HEK293 (cell line): ENCODE measurements around the gene NDST1.
A peak's percentile ranks its signal among the peaks of the same experiment; 100 is the strongest.

ENCODE experiments used
- CTCF ChIA-PET: fragments of 350-600 bp; formaldehyde crosslinking; extraction: SDS; loops from one replicate; lab custom pipeline; 2021; ENCODE audit warnings: antibody characterized with exemption; lab: Yijun Ruan, JAX
- POLR2A ChIA-PET: fragments of 300-600 bp; formaldehyde crosslinking; extraction: SDS; loops from one replicate; lab custom pipeline; 2020; ENCODE audit warnings: antibody characterized with exemption, inconsistent platforms; lab: Yijun Ruan, JAX
- H3K27ac ChIP-seq: fragments of 200-500 bp; sonication (Bioruptor generic); 2 replicates; pipeline ENCODE4 v1.5.1; 2014; ENCODE audit warnings: low read depth, low read length, control low read depth, inconsistent platforms; ENCODE audit errors: extremely low read depth
- H3K36me3 ChIP-seq, 2 experiments: fragments of 200-500 bp in 1 of 2; sonication (Bioruptor generic) in 1 of 2; 1 replicate in 1 of 2; 2 replicates in 1 of 2; pipeline ENCODE4 v1.5.1; 2014 to 2017; ENCODE audit warnings: inconsistent platforms in 2 of 2, low read length in 2 of 2; ENCODE audit not compliant: control insufficient read depth in 2 of 2, insufficient read depth in 1 of 2
- H3K4me1 ChIP-seq: fragments of 200-500 bp; sonication (Bioruptor generic); 2 replicates; pipeline ENCODE4 v1.5.1; 2014; ENCODE audit warnings: mild to moderate bottlenecking, low read length, inconsistent platforms; ENCODE audit not compliant: control insufficient read depth, insufficient read depth
- H3K4me3 ChIP-seq: 2 replicates; pipeline ENCODE4 v1.5.1; 2011; ENCODE audit warnings: low read depth, mild to moderate bottlenecking, control low read depth, low read length, moderate library complexity
- H3K9me3 ChIP-seq: fragments of 200-500 bp; sonication (Bioruptor generic); 2 replicates; pipeline ENCODE4 v1.5.1; 2014; ENCODE audit warnings: low read depth, low read length, inconsistent platforms; ENCODE audit not compliant: control insufficient read depth, insufficient read depth
- GFI1B ChIP-seq: fragments of 450-650 bp; formaldehyde crosslinking; IDR thresholded peaks from 2 replicates; pipeline ENCODE4 v1.5.1; 2016; ENCODE audit warnings: missing biosample characterization, missing genetic modification characterization
- GLIS1 ChIP-seq: fragments of 450-650 bp; formaldehyde crosslinking; IDR thresholded peaks from 2 replicates; pipeline ENCODE4 v1.5.1; 2016; ENCODE audit warnings: missing biosample characterization, missing genetic modification characterization
- HIC1 ChIP-seq: fragments of 450-650 bp; formaldehyde crosslinking; IDR thresholded peaks from 2 replicates; pipeline ENCODE4 v1.5.1; 2016; ENCODE audit warnings: missing biosample characterization, missing genetic modification characterization
- IKZF3 ChIP-seq: fragments of 450-650 bp; IDR thresholded peaks from 2 replicates; pipeline ENCODE4 v1.5.0; 2018; ENCODE audit warnings: missing biosample characterization, mild to moderate bottlenecking, missing genetic modification characterization, moderate library complexity
- KLF7 ChIP-seq: fragments of 450-650 bp; formaldehyde crosslinking; IDR thresholded peaks from 2 replicates; pipeline ENCODE4 v1.5.1; 2016; ENCODE audit warnings: missing biosample characterization, missing genetic modification characterization, borderline replicate concordance
- SETDB1 ChIP-seq: IDR thresholded peaks from one replicate; pipeline ENCODE4 v1.6.1; 2017; ENCODE audit warnings: mild to moderate bottlenecking, low read length, moderate library complexity, mixed read lengths; ENCODE audit not compliant: insufficient read length
- SP3 ChIP-seq: fragments of 450-650 bp; formaldehyde crosslinking; IDR thresholded peaks from 2 replicates; pipeline ENCODE4 v1.5.1; 2016; ENCODE audit warnings: missing biosample characterization, missing genetic modification characterization
- TSHZ1 ChIP-seq: fragments of 450-650 bp; formaldehyde crosslinking; IDR thresholded peaks from 2 replicates; pipeline ENCODE4 v1.5.1; 2016; ENCODE audit warnings: missing biosample characterization, missing genetic modification characterization, borderline replicate concordance
- ZBTB10 ChIP-seq: fragments of 450-650 bp; formaldehyde crosslinking; IDR thresholded peaks from 2 replicates; pipeline ENCODE4 v1.5.1; 2016; ENCODE audit warnings: missing biosample characterization, missing genetic modification characterization
- ZBTB48 ChIP-seq: fragments of 450-650 bp; formaldehyde crosslinking; IDR thresholded peaks from 2 replicates; pipeline ENCODE4 v1.5.1; 2016; ENCODE audit warnings: missing biosample characterization, missing genetic modification characterization
- ZBTB6 ChIP-seq: fragments of 450-650 bp; formaldehyde crosslinking; IDR thresholded peaks from 2 replicates; pipeline ENCODE4 v1.5.1; 2017; ENCODE audit warnings: missing biosample characterization, missing genetic modification characterization
- ZEB2 ChIP-seq: fragments of 450-650 bp; formaldehyde crosslinking; IDR thresholded peaks from 2 replicates; pipeline ENCODE4 v1.5.1; 2016; ENCODE audit warnings: missing biosample characterization, missing genetic modification characterization
- ZFP69B ChIP-seq: fragments of 450-650 bp; formaldehyde crosslinking; IDR thresholded peaks from 2 replicates; pipeline ENCODE4 v1.5.1; 2016; ENCODE audit warnings: missing biosample characterization, missing genetic modification characterization
- ZIC2 ChIP-seq: fragments of 450-650 bp; formaldehyde crosslinking; IDR thresholded peaks from 2 replicates; pipeline ENCODE4 v1.5.1; 2016; ENCODE audit warnings: missing biosample characterization, missing genetic modification characterization
- ZNF184 ChIP-seq: fragments of 450-650 bp; IDR thresholded peaks from 2 replicates; pipeline ENCODE4 v1.5.1; 2018; ENCODE audit warnings: missing biosample characterization, mild to moderate bottlenecking, missing genetic modification characterization
- ZNF2 ChIP-seq: fragments of 450-650 bp; formaldehyde crosslinking; IDR thresholded peaks from 2 replicates; pipeline ENCODE4 v1.5.1; 2016; ENCODE audit warnings: missing biosample characterization, missing genetic modification characterization
- ZNF24 ChIP-seq: fragments of 450-650 bp; formaldehyde crosslinking; IDR thresholded peaks from 2 replicates; pipeline ENCODE4 v1.5.1; 2016; ENCODE audit warnings: missing biosample characterization, missing genetic modification characterization
- ZNF362 ChIP-seq: fragments of 450-650 bp; formaldehyde crosslinking; IDR thresholded peaks from 2 replicates; pipeline ENCODE4 v1.5.1; 2016; ENCODE audit warnings: missing biosample characterization, missing genetic modification characterization
- ZNF423 ChIP-seq: fragments of 450-650 bp; formaldehyde crosslinking; IDR thresholded peaks from 2 replicates; pipeline ENCODE4 v1.5.1; 2016; ENCODE audit warnings: missing biosample characterization, missing genetic modification characterization
- ZNF521 ChIP-seq: fragments of 450-650 bp; formaldehyde crosslinking; IDR thresholded peaks from 2 replicates; pipeline ENCODE4 v1.5.1; 2017; ENCODE audit warnings: missing biosample characterization, mild to moderate bottlenecking, missing genetic modification characterization
- ZNF555 ChIP-seq: fragments of 450-650 bp; formaldehyde crosslinking; conservative IDR thresholded peaks from 2 replicates; pipeline ENCODE4 v1.5.1; 2017; ENCODE audit warnings: missing biosample characterization, mild to moderate bottlenecking, missing genetic modification characterization, inconsistent platforms
- ZNF571 ChIP-seq: fragments of 450-650 bp; formaldehyde crosslinking; IDR thresholded peaks from 2 replicates; pipeline ENCODE4 v1.5.0; 2017; ENCODE audit warnings: missing biosample characterization, missing genetic modification characterization
- ZNF629 ChIP-seq: fragments of 450-650 bp; formaldehyde crosslinking; IDR thresholded peaks from 2 replicates; pipeline ENCODE4 v1.5.1; 2017; ENCODE audit warnings: missing biosample characterization, missing genetic modification characterization
- ZNF658 ChIP-seq: fragments of 450-650 bp; formaldehyde crosslinking; IDR thresholded peaks from 2 replicates; pipeline ENCODE4; 2016; ENCODE audit warnings: missing biosample characterization, missing genetic modification characterization
- ZNF664 ChIP-seq: fragments of 450-650 bp; formaldehyde crosslinking; IDR thresholded peaks from 2 replicates; pipeline ENCODE4 v1.5.1; 2016; ENCODE audit warnings: missing biosample characterization, missing genetic modification characterization
- ZNF777 ChIP-seq: fragments of 450-650 bp; formaldehyde crosslinking; IDR thresholded peaks from 2 replicates; pipeline ENCODE4 v1.5.1; 2017; ENCODE audit warnings: missing biosample characterization, missing genetic modification characterization, borderline replicate concordance
- ZNF791 ChIP-seq: fragments of 450-650 bp; formaldehyde crosslinking; IDR thresholded peaks from 2 replicates; pipeline ENCODE4 v1.5.1; 2016; ENCODE audit warnings: missing biosample characterization, missing genetic modification characterization

The NDST1 gene

GRCh38 chr5:150496534-150496933, 11.4 kb upstream of the NDST1 start (continued):
- TF ChIP-seq TSHZ1 (tag by site-specific recombination) (no peak), SP3 (tag by site-specific recombination) (no peak), ZNF184 (tag by site-specific recombination) (no peak), ZNF24 (tag by site-specific recombination) (no peak), ZNF664 (no peak)

GRCh38 chr5:150497274-150497988, 10.5 kb upstream of the NDST1 start:
- ChIA-PET POLR2A (interaction anchor here (3.1 kb wide), 1 partner anchor 10 kb away, joined by 11 read pairs; no protein-coding TSS in a partner anchor), CTCF (interaction anchor here (0.6 to 1.6 kb wide), 3 partner anchors 13 to 47 kb away, joined by 3 to 5 read pairs (median 3); no protein-coding TSS in a partner anchor)
- Histone ChIP-seq H3K36me3 (peaks cover 0 to 3% of the 10 kb centered on the region in 2 experiments; a peak in 2 of 3 replicates), H3K4me3 (no peak overlapping the region), H3K27ac (no peak overlapping the region), H3K4me1 (peaks cover 27% of the 10 kb centered on the region), H3K9me3 (no peaks in the 10 kb centered on the region)
- TF ChIP-seq ZBTB6 (tag by site-specific recombination), result no peak
- peak; percentile 74 for TF ChIP-seq IKZF3
- peak; percentile 71; the same call in 1 of the 2 replicates for TF ChIP-seq ZNF423 (tag by site-specific recombination)
- TF ChIP-seq ZNF521 (tag by site-specific recombination), result no peak
- peak; percentile 82 for TF ChIP-seq ZIC2 (tag by site-specific recombination)
- no peak for TF ChIP-seq ZNF791
- TF ChIP-seq HIC1, result peak; percentile 99
- peak; percentile 89 for TF ChIP-seq GFI1B (tag by site-specific recombination)
- peak; percentile 73 for TF ChIP-seq ZNF629 (tag by site-specific recombination)
- TF ChIP-seq GLIS1, result peak; percentile 67
- TF ChIP-seq SETDB1, result no peak
- TF ChIP-seq ZNF2 (tag by site-specific recombination), result no peak
- no peak for TF ChIP-seq KLF7 (tag by site-specific recombination)
- TF ChIP-seq ZNF658 (tag by site-specific recombination), result no peak
- no peak for TF ChIP-seq ZNF555 (tag by site-specific recombination)
- TF ChIP-seq ZBTB10 (tag by site-specific recombination), result 0 out of 2 replicates have a peak, but pooled peaks have one; percentile 49
- TF ChIP-seq ZBTB48 (tag by site-specific recombination), result peak; percentile 30; the same call in 1 of the 2 replicates
- TF ChIP-seq ZNF362 (tag by site-specific recombination), result no peak
- no peak for TF ChIP-seq ZFP69B (tag by site-specific recombination)
- TF ChIP-seq ZNF571 (tag by site-specific recombination), result no peak
- TF ChIP-seq ZEB2 (tag by site-specific recombination), result peak; percentile 92
- no peak for TF ChIP-seq ZNF777 (tag by site-specific recombination)
